ENCODE measurements around the gene PCDHA1.
"Not testable (repeated sequence)": the region's sequence is repeated elsewhere in the genome, so short reads cannot be mapped to it uniquely, and the experiment has no call there.

DNA sequence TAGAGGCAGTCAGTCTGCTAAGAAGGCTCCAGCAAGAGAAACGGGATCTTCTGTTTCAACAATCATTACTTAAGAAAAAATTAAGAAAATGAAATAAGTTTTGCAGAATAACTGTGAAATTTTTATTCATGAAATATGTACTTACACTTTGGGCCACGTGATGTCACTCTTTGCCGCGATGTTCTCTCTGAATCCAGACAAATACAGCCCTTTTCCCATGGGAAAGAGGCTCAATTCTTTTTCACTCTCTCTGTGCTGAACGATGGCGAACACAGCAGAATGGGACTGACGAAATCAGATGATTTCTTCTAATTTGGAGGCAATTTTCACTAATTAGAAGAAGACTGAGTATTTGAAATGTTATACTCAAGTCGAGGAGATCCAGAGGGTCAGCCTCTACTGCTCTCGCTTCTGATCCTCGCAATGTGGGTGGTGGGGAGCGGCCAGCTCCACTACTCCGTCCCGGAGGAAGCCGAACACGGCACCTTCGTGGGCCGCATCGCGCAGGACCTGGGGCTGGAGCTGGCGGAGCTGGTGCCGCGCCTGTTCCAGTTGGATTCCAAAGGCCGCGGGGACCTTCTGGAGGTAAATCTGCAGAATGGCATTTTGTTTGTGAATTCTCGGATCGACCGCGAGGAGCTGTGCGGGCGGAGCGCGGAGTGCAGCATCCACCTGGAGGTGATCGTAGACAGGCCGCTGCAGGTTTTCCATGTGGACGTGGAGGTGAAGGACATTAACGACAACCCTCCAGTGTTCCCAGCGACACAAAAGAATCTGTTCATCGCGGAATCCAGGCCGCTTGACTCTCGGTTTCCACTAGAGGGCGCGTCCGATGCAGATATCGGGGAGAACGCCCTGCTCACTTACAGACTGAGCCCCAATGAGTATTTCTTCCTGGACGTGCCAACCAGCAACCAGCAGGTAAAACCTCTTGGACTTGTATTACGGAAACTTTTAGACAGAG, 62.5 kb downstream of the PCDHA1 start, which contains the start of gene PCDHA9:
- TF ChIP-seq POLR2A (IDR thresholded peaks at IDR 0.05) = not testable (repeated sequence)
- TF ChIP-seq, protein P1, sequence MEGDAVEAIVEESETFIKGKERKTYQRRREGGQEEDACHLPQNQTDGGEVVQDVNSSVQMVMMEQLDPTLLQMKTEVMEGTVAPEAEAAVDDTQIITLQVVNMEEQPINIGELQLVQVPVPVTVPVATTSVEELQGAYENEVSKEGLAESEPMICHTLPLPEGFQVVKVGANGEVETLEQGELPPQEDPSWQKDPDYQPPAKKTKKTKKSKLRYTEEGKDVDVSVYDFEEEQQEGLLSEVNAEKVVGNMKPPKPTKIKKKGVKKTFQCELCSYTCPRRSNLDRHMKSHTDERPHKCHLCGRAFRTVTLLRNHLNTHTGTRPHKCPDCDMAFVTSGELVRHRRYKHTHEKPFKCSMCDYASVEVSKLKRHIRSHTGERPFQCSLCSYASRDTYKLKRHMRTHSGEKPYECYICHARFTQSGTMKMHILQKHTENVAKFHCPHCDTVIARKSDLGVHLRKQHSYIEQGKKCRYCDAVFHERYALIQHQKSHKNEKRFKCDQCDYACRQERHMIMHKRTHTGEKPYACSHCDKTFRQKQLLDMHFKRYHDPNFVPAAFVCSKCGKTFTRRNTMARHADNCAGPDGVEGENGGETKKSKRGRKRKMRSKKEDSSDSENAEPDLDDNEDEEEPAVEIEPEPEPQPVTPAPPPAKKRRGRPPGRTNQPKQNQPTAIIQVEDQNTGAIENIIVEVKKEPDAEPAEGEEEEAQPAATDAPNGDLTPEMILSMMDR (IDR thresholded peaks at IDR 0.05) = not testable (repeated sequence)
